Trophoblast cell (in vitro differentiated cells and primary cell): ENCODE results near the gene MYBPHL.
"Not testable (repeated sequence)": the region's sequence is repeated elsewhere in the genome, so short reads cannot be mapped to it uniquely, and the experiment has no call there.

Experiments used
- DNase-seq, 2 donors: peaks; one replicate each; pipeline ENCODE4 v3.0.0-alpha.2; 2016
- H2AFZ ChIP-seq: 2 replicates; pipeline ENCODE4 v1.6.1; 2013; ENCODE audit warnings: low read length, moderate library complexity, mild to moderate bottlenecking; ENCODE audit not compliant: insufficient read depth, poor library complexity
- H2AK5ac ChIP-seq: 2 replicates; pipeline ENCODE4 v1.6.1; 2013; ENCODE audit warnings: mild to moderate bottlenecking, low read length
- H2BK120ac ChIP-seq: 2 replicates; pipeline ENCODE4 v1.6.1; 2013; ENCODE audit warnings: low read length, mild to moderate bottlenecking, moderate library complexity; ENCODE audit not compliant: insufficient read depth, poor library complexity
- H2BK12ac ChIP-seq: 2 replicates; pipeline ENCODE4 v1.6.1; 2013; ENCODE audit warnings: mild to moderate bottlenecking, low read length, moderate library complexity
- H2BK5ac ChIP-seq: 2 replicates; pipeline ENCODE4 v1.6.1; 2013; ENCODE audit warnings: low read length, low read depth, moderate library complexity, mild to moderate bottlenecking; ENCODE audit not compliant: poor library complexity
- H3K14ac ChIP-seq: 2 replicates; pipeline ENCODE4 v1.6.1; 2013; ENCODE audit warnings: mild to moderate bottlenecking, low read length
- H3K18ac ChIP-seq: 2 replicates; pipeline ENCODE4 v1.6.1; 2013; ENCODE audit warnings: mild to moderate bottlenecking, low read length
- H3K23ac ChIP-seq: 2 replicates; pipeline ENCODE4 v1.6.1; 2013; ENCODE audit warnings: low read length
- H3K27ac ChIP-seq: 2 replicates; pipeline ENCODE4 v1.5.1; 2013; ENCODE audit warnings: low read depth, mild to moderate bottlenecking, inconsistent platforms, low read length, moderate library complexity
- H3K27me3 ChIP-seq: 2 replicates; pipeline ENCODE4 v1.6.1; 2013; ENCODE audit warnings: inconsistent platforms, mild to moderate bottlenecking, low read length, moderate library complexity; ENCODE audit not compliant: insufficient read depth
- H3K36me3 ChIP-seq, 2 experiments: 1 replicate in 1 of 2; 2 replicates in 1 of 2; pipeline ENCODE4 v1.6.1; 2013; ENCODE audit warnings: low read length in 2 of 2, mild to moderate bottlenecking in 2 of 2, moderate library complexity in 1 of 2; ENCODE audit not compliant: insufficient read depth in 2 of 2, control insufficient read depth in 1 of 2
- H3K4ac ChIP-seq: 2 replicates; pipeline ENCODE4 v1.6.1; 2013; ENCODE audit warnings: low read depth, mild to moderate bottlenecking, low read length, moderate library complexity
- H3K4me1 ChIP-seq, 2 experiments: 1 replicate in 1 of 2; 2 replicates in 1 of 2; pipeline ENCODE4 v1.6.1; 2013; ENCODE audit warnings: low read length in 2 of 2, mild to moderate bottlenecking in 2 of 2, moderate library complexity in 1 of 2; ENCODE audit not compliant: insufficient read depth in 2 of 2, control insufficient read depth in 1 of 2
- H3K4me2 ChIP-seq: 2 replicates; pipeline ENCODE4 v1.6.1; 2013; ENCODE audit warnings: inconsistent platforms, mild to moderate bottlenecking, low read length, moderate library complexity
- H3K4me3 ChIP-seq: 2 replicates; pipeline ENCODE4 v1.5.1; 2013; ENCODE audit warnings: mild to moderate bottlenecking, low read depth, low read length, inconsistent platforms
- H3K79me1 ChIP-seq: one replicate; pipeline ENCODE4 v1.6.1; 2013; ENCODE audit warnings: low read length
- H3K79me2 ChIP-seq: 2 replicates; pipeline ENCODE4 v1.6.1; 2013; ENCODE audit warnings: low read length, mild to moderate bottlenecking; ENCODE audit not compliant: control insufficient read depth, insufficient read depth, poor library complexity
- H3K9ac ChIP-seq: 2 replicates; pipeline ENCODE4 v1.6.1; 2013; ENCODE audit warnings: mild to moderate bottlenecking, low read length
- H3K9me3 ChIP-seq: 2 replicates; pipeline ENCODE4 v1.6.1; 2013; ENCODE audit warnings: low read depth, mild to moderate bottlenecking, control low read depth, inconsistent platforms, low read length; ENCODE audit not compliant: insufficient read depth
- H4K12ac ChIP-seq: 2 replicates; pipeline ENCODE4 v1.6.1; 2013; ENCODE audit warnings: low read depth, mild to moderate bottlenecking, low read length, moderate library complexity
- H4K8ac ChIP-seq: 2 replicates; pipeline ENCODE4 v1.6.1; 2013; ENCODE audit warnings: low read depth, mild to moderate bottlenecking, low read length, moderate library complexity
- H4K91ac ChIP-seq: one replicate; pipeline ENCODE4 v1.6.1; 2013; ENCODE audit warnings: low read depth, mild to moderate bottlenecking, low read length, moderate library complexity
- whole genome bisulfite sequencing: extraction: QIAGEN DNeasy Blood & Tissue Kit; methylation state at CpG from one replicate; pipeline ENCODE4 v1.1.7; 2013; ENCODE audit warnings: missing lambda C conversion rate; ENCODE audit not compliant: insufficient read length, insufficient coverage; ENCODE audit errors: extremely low coverage; 5-methylcytosine and 5-hydroxymethylcytosine counted together

Gene MYBPHL

DNA sequence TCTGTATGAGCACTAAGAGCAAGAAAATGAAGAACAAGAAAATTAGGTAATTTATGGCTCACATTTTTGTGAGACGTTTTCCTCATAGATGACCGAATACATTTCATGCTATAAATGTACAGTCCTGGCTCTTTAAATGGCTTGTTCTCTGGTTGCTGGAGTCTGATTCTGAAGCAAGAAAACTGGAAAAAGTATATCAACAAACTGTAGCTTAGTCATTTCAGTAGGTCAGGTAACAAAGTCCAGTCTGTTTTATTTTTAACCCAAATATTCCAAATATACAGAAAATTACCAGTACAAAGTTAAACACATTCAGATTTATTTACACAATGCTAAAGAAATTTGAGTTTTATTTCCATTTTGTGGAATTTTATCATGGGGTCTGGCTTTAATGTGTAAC is 2.5 kb upstream of the MYBPHL start:
- Histone ChIP-seq H2AFZ (no peak overlapping the region), H3K4me1 (peaks cover 16 to 22% of the 10 kb centered on the region in 2 experiments), H3K4me3 (no peak overlapping the region), H3K9me3 (no peaks in the 10 kb centered on the region), H2AK5ac (no peak overlapping the region), H3K4ac (no peak overlapping the region), H3K18ac (no peak overlapping the region), H4K8ac (no peak overlapping the region), H3K9ac (no peak overlapping the region), H2BK120ac (no peak overlapping the region), H3K27me3 (no peaks in the 10 kb centered on the region), H2BK12ac (no peak overlapping the region), H3K79me1 (peaks cover 7% of the 10 kb centered on the region), H3K23ac (no peak overlapping the region), H3K79me2 (no peaks in the 10 kb centered on the region), H3K36me3 (peaks cover 18 to 37% of the 10 kb centered on the region in 2 experiments), H2BK5ac (no peak overlapping the region), H3K4me2 (no peak overlapping the region), H4K12ac (no peak overlapping the region), H4K91ac (no peak overlapping the region), H3K14ac (no peak overlapping the region), H3K27ac (no peak overlapping the region)
- DNase-seq, result no peak
- WGBS, result no CpG with 5 or more reads among the region's 2 CpGs

DNA sequence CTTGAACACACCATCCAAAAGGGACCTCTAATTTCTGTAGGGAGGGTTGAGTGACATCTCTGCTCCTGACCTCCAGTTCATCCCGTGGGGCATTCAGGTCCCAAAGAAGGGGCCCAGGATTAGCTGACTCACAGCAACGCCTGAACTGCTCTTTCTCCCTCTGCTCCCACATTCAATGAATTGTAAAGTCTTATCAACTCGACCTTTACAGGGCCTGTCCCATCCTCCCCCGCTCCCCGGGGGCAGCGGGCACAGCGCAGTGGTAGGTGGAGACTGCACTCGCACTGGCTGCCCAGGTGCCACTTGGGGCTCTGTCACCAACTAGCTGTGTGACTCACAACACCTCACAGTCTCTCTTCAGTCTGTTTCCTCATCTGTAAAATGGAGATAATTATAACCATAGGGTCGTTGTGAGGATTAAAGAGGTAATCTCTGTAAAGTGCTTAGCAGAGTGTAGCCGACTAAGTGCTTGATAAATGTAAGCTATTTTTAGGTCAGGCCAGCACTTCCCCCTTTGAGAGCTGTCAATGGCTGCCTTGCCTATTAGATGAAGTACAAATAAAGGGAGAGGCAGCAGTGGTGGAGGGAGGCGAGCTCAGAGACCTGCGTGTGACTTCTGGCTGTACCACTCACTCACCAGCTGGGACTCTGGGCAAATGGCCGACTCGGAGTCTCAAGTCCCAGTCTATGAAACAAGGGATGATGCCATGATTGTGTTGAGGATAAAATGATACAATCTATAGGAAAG is 637 bp upstream of the MYBPHL start:
- Histone ChIP-seq H2AK5ac (peak overlapping the region; percentile 76), H3K4me2 (no peak overlapping the region), H3K9me3 (no peaks in the 10 kb centered on the region), H3K18ac (peak overlapping the region; percentile 50), H2AFZ (peak overlapping the region; percentile 30), H3K14ac (peak overlapping the region; percentile 45), H4K91ac (peak overlapping the region; percentile 41), H2BK5ac (no peak overlapping the region), H2BK120ac (no peak overlapping the region), H3K27ac (no peak overlapping the region), H3K23ac (no peak overlapping the region), H4K8ac (peak overlapping the region; percentile 30), H3K79me2 (no peaks in the 10 kb centered on the region), H4K12ac (no peak overlapping the region), H2BK12ac (peak overlapping the region; percentile 71), H3K4me1 (peaks cover 16 to 22% of the 10 kb centered on the region in 2 experiments), H3K4me3 (no peak overlapping the region), H3K79me1 (peaks cover 7% of the 10 kb centered on the region), H3K27me3 (no peaks in the 10 kb centered on the region), H3K9ac (no peak overlapping the region), H3K36me3 (peaks cover 9 to 23% of the 10 kb centered on the region in 2 experiments), H3K4ac (peak overlapping the region; percentile 14)
- DNase-seq, result no peak
- no CpG with 5 or more reads among the region's 14 CpGs for WGBS

DNA sequence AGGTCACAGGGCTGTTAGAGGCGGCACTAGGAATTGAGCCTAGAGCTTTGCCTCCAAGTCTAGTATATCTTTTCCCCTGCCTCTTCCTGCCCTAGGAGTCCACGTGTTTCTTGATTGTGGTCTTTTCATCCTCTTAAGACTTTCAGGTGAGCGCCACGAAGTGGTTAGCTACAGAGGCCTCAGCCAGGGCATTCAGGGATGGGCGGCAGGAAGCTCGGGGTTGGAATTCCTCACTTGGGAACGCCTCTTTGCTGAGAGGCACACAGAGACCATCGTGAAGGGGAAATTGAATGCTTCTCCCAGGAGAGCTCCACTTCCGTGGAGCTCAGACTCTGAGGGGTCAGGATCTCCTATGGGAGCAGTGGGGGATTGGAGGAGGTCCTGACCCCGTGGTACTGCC is 820 bp downstream of the MYBPHL start:
- not testable (repeated sequence) for H3K79me2 ChIP-seq
- peaks cover 17 to 26% of the 10 kb centered on the region in 2 experiments for H3K4me1 ChIP-seq

DNA sequence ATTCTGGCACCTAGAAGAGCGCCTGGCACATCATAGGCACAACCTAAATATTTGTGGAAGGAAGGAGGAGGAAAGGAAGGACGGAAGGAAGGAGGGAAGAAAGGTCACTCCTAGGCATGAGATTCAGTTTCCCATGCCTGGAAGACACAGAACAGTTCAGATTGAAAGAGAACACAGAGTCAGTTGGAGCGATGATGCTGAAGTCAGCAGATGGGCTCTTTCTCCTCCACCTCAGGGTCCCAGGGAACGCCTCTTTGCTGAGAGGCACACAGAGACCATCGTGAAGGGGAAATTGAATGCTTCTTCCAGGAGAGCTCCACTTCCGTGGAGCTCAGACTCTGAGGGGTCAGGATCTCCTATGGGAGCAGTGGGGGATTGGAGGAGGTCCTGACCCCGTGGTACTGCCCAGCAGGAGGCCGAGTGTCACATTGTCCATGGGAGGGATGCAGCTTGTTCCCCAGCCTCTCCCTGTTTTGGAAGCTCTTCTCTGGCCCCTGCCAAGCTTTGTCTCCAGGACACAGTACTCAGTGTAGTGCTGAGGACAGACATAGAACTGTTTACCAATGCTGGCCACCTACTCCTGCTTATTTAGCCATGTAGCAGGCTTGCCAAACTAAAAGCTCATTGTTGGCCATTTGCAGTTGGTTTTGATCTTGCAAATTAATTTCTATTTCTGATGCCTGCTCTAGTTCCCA is 2.4 kb downstream of the MYBPHL start:
- no peak for DNase-seq
- Histone ChIP-seq H3K4me1 (peaks cover 33 to 41% of the 10 kb centered on the region in 2 experiments), H3K4me3 (no peak overlapping the region), H3K27ac (no peak overlapping the region), H3K27me3 (no peaks in the 10 kb centered on the region), H3K36me3 (peaks cover 0 to 3% of the 10 kb centered on the region in 2 experiments), H2BK12ac (peak overlapping the region; percentile 44), H2BK5ac (no peak overlapping the region), H3K23ac (no peak overlapping the region), H2AFZ (no peak overlapping the region), H4K91ac (no peak overlapping the region), H2AK5ac (no peak overlapping the region), H3K79me2 (peaks cover 7% of the 10 kb centered on the region), H2BK120ac (peak overlapping the region; percentile 12), H3K4me2 (no peak overlapping the region), H3K18ac (no peak overlapping the region), H4K8ac (no peak overlapping the region), H3K9me3 (peaks cover 2% of the 10 kb centered on the region), H3K4ac (no peak overlapping the region), H4K12ac (no peak overlapping the region), H3K14ac (peak overlapping the region; percentile 49), H3K79me1 (peaks cover 24% of the 10 kb centered on the region), H3K9ac (no peak overlapping the region)
- no CpG with 5 or more reads among the region's 8 CpGs for WGBS

More for the DNA sequence above, 820 bp downstream of the MYBPHL start:
- H3K36me3 ChIP-seq, result peaks cover 7 to 14% of the 10 kb centered on the region in 2 experiments
- not testable (repeated sequence) for DNase-seq, H3K23ac ChIP-seq, H3K9ac ChIP-seq, H3K27ac ChIP-seq, H3K18ac ChIP-seq, H3K79me1 ChIP-seq, H3K4me3 ChIP-seq, H3K27me3 ChIP-seq, H3K4me2 ChIP-seq, H4K8ac ChIP-seq, H2BK5ac ChIP-seq, H4K12ac ChIP-seq, H3K14ac ChIP-seq, H3K9me3 ChIP-seq, H4K91ac ChIP-seq, H3K4ac ChIP-seq, H2BK120ac ChIP-seq, H2BK12ac ChIP-seq, H2AFZ ChIP-seq, H2AK5ac ChIP-seq
- WGBS, result no CpG with 5 or more reads among the region's 10 CpGs
